ENCODE measurements around the gene CSNK2A1. TPM values are rescaled to one million over a fixed set of nuclear protein-coding genes. Genes with fewer than 3 reads are reported as not detected.

CSNK2A1 gene
- total and polyA plus RNA-seq, 2 donors (not counting 1 experiment from before 2014, with no cell fraction given) = 28.3 to 125 TPM

GRCh38 chr20:539191-539590 lies 4.4 kb downstream of the CSNK2A1 start:
- no peak for ATAC-seq (ENCODE audit: low read depth)
- Mint-ChIP-seq H3K9me3 (ENCODE audit: insufficient read depth) (peaks cover 2% of the 10 kb centered on the region), H3K27me3 (no peaks in the 10 kb centered on the region), H3K4me1 (peaks cover 86% of the 10 kb centered on the region), H3K4me3 (peak overlapping the region; percentile 6), H3K27ac (no peak overlapping the region)
- intact Hi-C loops (cut with micrococcal nuclease) = no loop called here
- DNase-seq = no peak
- Histone ChIP-seq H3K79me2 (ENCODE audit: control insufficient read depth, insufficient read depth, low read length) (peaks cover 94% of the 10 kb centered on the region), H4K20me1 (ENCODE audit: control insufficient read depth, insufficient read depth, low read length, poor library complexity, severe bottlenecking) (peaks cover 73% of the 10 kb centered on the region), H3K27me3 (replicated peaks in 1 of 4; ENCODE audit: control extremely low read depth in 1 of 4, control insufficient read depth in 3 of 4, insufficient read depth in 4 of 4, low read length in 3 of 4) (no peaks in the 10 kb centered on the region), H3K4me3 (ENCODE audit: control extremely low read depth in 1 of 5, extremely low read depth in 1 of 5, insufficient read depth in 1 of 5, low read depth in 2 of 5, low read length in 4 of 5) (no peak overlapping the region), H3K4me1 (ENCODE audit: control insufficient read depth in 2 of 2, insufficient read depth in 2 of 2, low read length in 2 of 2) (peaks cover 45 to 58% of the 10 kb centered on the region in 2 donors), H3K4me2 (replicated peaks; ENCODE audit: low read depth, low read length, poor library complexity, severe bottlenecking) (no peak overlapping the region), H3K9ac (ENCODE audit: low read length) (no peak overlapping the region), H2AFZ (ENCODE audit: insufficient read depth, low read depth, low read length, poor library complexity, severe bottlenecking) (no peak overlapping the region), H3K9me3 (ENCODE audit: control extremely low read depth in 1 of 3, control insufficient read depth in 2 of 3, insufficient read depth in 1 of 3, low read length in 2 of 3) (peaks cover 0 to 4% (median 3%) of the 10 kb centered on the region in 3 donors), H3K27ac (ENCODE audit: low read length in 2 of 2) (peak overlapping the region in 1 of 2 donors; percentile 41), H3K36me3 (replicated peaks in 1 of 2; ENCODE audit: control extremely low read depth in 1 of 2, control insufficient read depth in 1 of 2, extremely low read depth in 1 of 2, insufficient read depth in 2 of 2, low read length in 1 of 2) (no peaks in the 10 kb centered on the region)
- CTCF ChIA-PET = no interaction called here
- no peak for TF ChIP-seq CTCF (IDR thresholded peaks at IDR 0.05)
- no peak for TF ChIP-seq EZH2 (IDR thresholded peaks at IDR 0.05; ENCODE audit: borderline replicate concordance, insufficient read depth, low read depth, low read length, poor library complexity, severe bottlenecking)
- POLR2A ChIA-PET = no interaction called here
- no CpG with 5 or more reads among the region's 2 CpGs for WGBS (ENCODE audit: insufficient coverage)

GRCh38 chr20:537983-538382 lies 5.6 kb downstream of the CSNK2A1 start:
- H3K4me2 ChIP-seq (replicated peaks; ENCODE audit: low read depth, low read length, poor library complexity, severe bottlenecking) = no peak overlapping the region
- ChIA-PET POLR2A (no interaction called here), CTCF (no interaction called here)
- no peak for TF ChIP-seq CTCF (IDR thresholded peaks at IDR 0.05)
- TF ChIP-seq EZH2 (IDR thresholded peaks at IDR 0.05; ENCODE audit: borderline replicate concordance, insufficient read depth, low read depth, low read length, poor library complexity, severe bottlenecking) = no peak
- peaks cover 100% of the 10 kb centered on the region for H3K79me2 ChIP-seq (ENCODE audit: control insufficient read depth, insufficient read depth, low read length)
- no peak overlapping the region for H3K27ac ChIP-seq (ENCODE audit: low read length in 2 of 2)
- Mint-ChIP-seq H3K27ac (no peak overlapping the region), H3K27me3 (no peaks in the 10 kb centered on the region), H3K9me3 (ENCODE audit: insufficient read depth) (peaks cover 2% of the 10 kb centered on the region), H3K4me1 (peaks cover 86% of the 10 kb centered on the region), H3K4me3 (no peak overlapping the region)
- peaks cover 43 to 60% of the 10 kb centered on the region in 2 donors for H3K4me1 ChIP-seq (ENCODE audit: control insufficient read depth in 2 of 2, insufficient read depth in 2 of 2, low read length in 2 of 2)
- peaks cover 85% of the 10 kb centered on the region for H4K20me1 ChIP-seq (ENCODE audit: control insufficient read depth, insufficient read depth, low read length, poor library complexity, severe bottlenecking)
- intact Hi-C loops (cut with micrococcal nuclease) = no loop called here
- no peaks in the 10 kb centered on the region for H3K36me3 ChIP-seq (replicated peaks in 1 of 2; ENCODE audit: control extremely low read depth in 1 of 2, control insufficient read depth in 1 of 2, extremely low read depth in 1 of 2, insufficient read depth in 2 of 2, low read length in 1 of 2)
- DNase-seq (no peak), ATAC-seq (ENCODE audit: low read depth) (no peak)
- H2AFZ ChIP-seq (ENCODE audit: insufficient read depth, low read depth, low read length, poor library complexity, severe bottlenecking) = no peak overlapping the region
- H3K27me3 ChIP-seq (replicated peaks in 1 of 4; ENCODE audit: control extremely low read depth in 1 of 4, control insufficient read depth in 3 of 4, insufficient read depth in 4 of 4, low read length in 3 of 4) = no peaks in the 10 kb centered on the region
- WGBS (ENCODE audit: insufficient coverage) = 94% methylated on average over 3 of the region's 6 CpGs
- no peak overlapping the region for H3K4me3 ChIP-seq (ENCODE audit: control extremely low read depth in 1 of 5, extremely low read depth in 1 of 5, insufficient read depth in 1 of 5, low read depth in 2 of 5, low read length in 4 of 5)
- peaks cover 0 to 4% (median 3%) of the 10 kb centered on the region in 3 donors for H3K9me3 ChIP-seq (ENCODE audit: control extremely low read depth in 1 of 3, control insufficient read depth in 2 of 3, insufficient read depth in 1 of 3, low read length in 2 of 3)
- no peak overlapping the region for H3K9ac ChIP-seq (ENCODE audit: low read length)
